OCI-LY3 (cell line): ENCODE data around the gene TMEM8B.
"Not testable (repeated sequence)": the region's sequence is repeated elsewhere in the genome, so short reads cannot be mapped to it uniquely, and the experiment has no call there.

Source experiments
- CTCF ChIP-seq: fragments of 200-600, 300-600 bp; sonication (generic); IDR thresholded peaks from 2 replicates; pipeline ENCODE4 v1.5.1; 2014; ENCODE audit warnings: antibody characterized with exemption, low read length, low read depth
- EZH2phosphoT487 ChIP-seq: fragments of 200-600 bp; shearing (Covaris generic); IDR thresholded peaks from 2 replicates; pipeline ENCODE4 v1.6.1; 2018; ENCODE audit warnings: antibody characterized with exemption, mixed run types, low read depth

- TF ChIP-seq CTCF, EZH2phosphoT487: not testable (repeated sequence)
Measured at GRCh38 chr9:35884908-35885307, 55.9 kb downstream of the TMEM8B start.
